GM19238 (cell line): ENCODE results near the gene ACSF3.
"Not testable (repeated sequence)": the region's sequence is repeated elsewhere in the genome, so short reads cannot be mapped to it uniquely, and the experiment has no call there.

Experiments used
- DNase-seq: peaks from one replicate; pipeline ENCODE4 v3.0.0; 2011; ENCODE audit warnings: low spot score; ENCODE audit not compliant: insufficient read length

ACSF3 gene

DNA sequence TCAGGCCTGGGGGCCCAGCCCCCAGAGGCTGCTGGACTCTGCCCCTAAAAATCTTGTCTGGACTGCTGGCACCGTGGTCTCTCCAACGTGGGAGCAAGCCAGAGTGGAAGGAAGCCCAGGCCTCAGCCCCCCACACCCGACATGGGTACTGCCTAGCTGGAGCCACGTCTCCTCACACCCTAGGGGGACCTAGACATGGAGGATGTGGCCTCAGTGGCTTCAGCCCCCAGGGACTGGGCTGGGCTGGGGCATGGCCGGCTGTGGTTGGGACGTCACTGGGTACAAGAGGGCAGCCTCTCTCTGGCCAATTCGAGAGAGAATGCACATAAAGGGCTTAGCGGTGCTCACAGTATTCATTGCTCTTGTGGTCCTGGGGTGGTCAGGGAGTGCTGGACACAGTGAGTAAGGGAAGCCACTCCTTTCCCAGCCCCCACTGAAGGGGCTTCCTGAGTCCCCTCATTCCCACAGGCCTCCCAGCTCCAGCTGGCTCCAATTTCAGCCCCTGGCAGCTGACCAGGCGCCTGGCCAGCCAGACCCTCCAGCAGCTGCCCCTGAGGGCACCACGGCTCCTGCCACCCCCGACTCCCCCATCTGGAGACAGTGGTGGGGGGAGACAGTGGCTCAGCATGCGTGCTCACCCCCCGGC lies 79.0 kb downstream of the ACSF3 start:
- no peak for DNase-seq

DNA sequence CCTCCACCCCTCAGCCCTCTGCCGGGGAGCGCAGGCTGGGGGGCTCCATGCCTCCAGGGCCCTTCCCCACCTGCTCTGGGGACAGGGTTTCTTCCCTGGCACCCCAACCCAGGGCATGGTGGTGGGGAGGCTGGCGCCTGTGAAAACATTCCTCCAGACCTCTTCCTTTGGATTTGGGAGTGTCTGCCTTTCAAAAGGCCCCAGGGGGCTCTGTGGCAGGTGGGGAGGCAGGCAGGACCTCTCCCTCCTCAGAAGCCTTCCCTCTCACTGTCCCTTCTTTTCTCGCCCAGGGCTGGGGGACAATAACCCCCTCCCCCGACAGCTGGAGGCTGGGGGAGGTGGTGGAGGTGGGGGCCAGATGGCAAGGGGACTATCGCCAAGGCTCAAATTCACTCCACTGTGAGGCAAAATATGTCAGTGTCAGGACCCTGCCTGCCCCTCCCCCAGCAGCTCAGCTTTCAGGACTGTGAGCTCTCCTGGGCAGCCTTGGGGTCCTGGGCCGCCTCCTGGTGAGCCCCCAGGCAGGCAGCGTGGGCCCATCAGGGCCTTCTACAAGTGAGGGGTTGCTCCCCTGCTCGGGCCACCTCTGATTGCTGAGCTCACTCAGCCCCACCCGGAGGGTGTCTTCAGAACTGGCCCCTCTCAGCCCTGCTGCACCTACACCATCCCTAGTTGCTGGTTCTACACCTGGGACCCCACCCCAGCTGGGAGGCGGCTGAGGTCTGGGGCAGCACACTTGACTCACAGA lies 79.7 kb downstream of the ACSF3 start:
- no peak for DNase-seq

DNA sequence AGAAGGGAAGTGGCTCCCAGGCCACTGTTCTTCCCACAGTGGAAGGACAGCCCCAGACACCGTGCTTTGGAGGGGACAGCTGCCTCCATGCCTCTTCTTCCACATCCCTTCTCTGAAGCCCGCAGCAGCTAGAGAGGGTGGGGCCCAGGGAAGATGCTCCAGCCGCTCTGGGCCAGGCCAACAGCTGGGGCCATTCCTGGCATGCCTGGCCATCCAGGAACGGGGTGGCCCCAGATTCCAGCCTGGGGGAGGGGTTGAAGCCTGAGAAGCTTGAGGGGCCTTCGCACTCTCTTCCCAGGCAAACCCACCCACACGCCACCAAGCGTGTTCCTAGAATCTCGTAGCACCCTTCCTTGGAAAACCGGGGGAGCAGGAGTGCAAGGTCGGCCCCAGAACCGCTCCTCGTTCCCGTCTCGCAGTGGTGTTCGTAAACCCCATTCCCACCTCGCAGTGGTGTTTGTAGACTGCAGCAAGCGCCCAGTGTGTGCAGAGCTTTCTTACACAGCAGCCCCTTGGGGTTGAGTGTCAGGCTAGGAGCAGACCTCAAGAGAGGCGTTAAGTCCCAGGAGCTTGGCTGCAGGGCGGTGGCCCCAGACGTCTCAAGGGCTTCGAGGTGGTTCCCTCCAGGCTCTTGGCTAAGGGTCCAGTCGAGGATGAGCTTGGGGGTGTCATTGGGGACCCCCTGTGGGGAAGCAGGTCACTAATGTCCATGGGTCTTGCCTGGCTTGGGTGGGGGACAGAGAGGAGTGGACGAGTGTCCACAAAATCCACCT lies 80.6 kb downstream of the ACSF3 start:
- no peak for DNase-seq

DNA sequence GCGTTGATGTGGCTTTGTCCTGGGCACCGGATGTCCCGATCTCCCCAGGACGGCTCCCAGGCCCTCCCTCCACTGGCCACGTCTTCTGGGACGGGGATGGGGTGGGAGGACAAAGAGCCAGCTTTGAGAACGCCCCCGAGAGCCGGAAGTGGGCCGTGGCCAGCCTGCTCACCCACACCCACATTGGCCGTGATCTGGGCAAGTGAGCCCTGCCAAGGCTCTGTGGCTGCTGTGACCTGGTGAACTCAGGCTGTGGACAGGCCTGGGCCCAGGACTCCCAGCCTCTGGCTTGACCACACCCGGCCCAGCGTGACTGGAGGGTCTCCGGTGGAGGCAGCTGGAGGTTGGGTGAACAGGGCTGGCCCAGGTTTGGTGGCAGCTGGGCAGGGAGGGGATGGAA lies 81.2 kb downstream of the ACSF3 start:
- DNase-seq, result no peak

DNA sequence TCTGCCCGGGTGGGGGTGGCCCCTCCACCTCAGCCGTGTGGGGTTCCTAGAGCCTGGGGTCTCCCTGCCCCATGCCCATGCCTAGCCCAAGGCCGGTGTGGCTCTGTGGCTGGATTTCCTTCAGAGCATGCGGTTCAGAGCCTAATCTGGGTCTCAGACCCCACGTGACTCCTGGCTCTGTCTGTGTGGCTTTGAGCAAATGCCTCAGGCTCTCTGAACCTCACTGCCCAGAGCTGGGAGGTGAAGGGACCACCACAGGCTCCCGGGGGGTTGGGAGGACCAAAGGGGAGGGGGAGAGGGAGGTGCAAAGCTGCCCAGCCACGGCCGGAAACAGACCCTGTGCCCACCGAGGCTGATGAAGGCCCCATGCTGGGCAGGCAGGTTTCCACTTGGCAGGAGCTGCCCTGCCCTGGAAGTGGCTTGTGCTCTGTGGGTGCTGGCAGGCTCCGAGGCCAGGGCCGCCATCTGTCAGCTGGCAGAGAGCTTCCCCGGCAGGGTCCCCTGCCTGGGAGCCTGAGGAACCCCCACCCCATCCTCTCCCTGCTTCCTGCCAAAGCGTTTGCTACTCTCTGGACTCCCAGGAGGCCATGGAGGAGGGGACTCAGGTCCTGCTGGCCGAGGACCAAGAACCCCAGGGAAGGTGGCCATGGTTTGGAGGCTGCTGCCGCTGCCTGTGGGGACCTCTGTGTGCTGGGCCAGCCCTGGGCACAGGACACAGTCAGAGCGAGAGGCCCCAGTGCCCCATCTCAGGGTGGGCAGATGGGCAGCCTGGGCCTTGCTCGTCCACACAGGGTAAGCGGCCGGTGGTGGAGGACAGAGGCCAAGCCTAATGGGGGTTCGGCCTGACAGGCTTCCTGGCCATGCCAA lies 81.9 kb downstream of the ACSF3 start:
- no peak for DNase-seq

DNA sequence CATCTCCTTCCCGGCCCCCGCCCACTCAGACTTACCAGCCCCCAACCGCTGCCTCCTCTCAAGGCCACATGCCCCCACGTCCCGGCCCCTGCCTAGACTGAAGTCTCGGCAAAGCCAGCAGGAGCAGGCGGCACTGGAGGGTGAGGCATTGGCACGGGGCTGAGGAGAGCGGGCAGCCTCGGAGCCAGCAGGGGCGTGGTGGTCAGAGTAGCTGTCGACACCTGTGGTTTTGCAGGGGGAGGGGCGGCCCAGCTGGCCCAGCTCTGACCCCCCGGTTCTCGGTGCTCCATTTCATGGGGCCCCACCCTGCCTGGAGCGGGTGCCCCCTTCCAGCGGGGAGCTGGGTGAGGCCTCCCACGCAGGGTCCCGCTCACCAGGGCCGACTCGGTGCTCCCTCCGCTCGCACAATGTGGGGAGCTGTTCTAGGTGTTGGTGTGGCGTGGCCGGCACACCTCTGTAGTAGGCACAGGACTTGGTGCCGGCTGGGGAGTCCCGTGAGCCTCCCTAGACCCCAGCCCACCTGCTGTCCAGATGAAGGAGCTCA lies 82.6 kb downstream of the ACSF3 start:
- no peak for DNase-seq

DNA sequence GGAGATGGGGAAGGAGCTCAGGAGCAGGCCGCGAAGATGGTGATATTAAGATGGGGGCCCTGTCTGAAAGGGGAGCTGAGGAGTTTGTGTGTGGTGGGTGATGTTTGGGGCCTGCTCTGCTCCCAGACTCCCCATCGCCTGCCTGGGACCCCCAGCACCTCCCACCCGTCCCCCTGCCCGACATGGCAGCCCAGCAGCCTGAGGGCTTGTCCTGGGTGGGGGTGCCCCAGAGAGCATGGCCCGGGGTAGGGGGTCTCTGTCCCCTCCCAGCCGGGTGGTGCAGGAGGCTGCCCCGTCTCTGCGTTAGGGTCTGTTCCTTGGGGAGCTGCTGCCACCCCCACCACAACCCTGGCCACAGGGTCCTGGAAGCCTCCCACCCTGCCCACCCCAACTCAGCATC lies 83.1 kb downstream of the ACSF3 start:
- no peak for DNase-seq

DNA sequence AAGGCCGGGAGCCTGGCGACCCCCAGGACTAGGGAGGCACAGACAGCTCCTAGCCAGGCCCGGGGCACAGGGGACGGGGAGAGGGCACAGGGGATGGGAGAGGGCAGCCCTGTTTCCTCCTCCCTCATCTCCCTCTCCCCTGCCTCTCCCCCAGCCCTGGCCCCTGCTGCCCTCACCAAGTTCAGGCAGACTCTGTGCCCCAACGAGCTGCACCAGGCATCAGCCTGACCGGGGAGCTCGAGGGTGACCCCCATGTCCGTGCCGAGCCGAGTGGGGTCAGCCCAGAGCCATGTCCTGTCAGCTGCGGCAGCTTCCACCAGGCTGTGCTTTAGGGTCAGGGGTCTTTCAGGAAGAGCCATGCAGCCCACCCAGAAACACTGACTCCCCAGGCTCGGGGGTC lies 83.8 kb downstream of the ACSF3 start:
- DNase-seq, result no peak

DNA sequence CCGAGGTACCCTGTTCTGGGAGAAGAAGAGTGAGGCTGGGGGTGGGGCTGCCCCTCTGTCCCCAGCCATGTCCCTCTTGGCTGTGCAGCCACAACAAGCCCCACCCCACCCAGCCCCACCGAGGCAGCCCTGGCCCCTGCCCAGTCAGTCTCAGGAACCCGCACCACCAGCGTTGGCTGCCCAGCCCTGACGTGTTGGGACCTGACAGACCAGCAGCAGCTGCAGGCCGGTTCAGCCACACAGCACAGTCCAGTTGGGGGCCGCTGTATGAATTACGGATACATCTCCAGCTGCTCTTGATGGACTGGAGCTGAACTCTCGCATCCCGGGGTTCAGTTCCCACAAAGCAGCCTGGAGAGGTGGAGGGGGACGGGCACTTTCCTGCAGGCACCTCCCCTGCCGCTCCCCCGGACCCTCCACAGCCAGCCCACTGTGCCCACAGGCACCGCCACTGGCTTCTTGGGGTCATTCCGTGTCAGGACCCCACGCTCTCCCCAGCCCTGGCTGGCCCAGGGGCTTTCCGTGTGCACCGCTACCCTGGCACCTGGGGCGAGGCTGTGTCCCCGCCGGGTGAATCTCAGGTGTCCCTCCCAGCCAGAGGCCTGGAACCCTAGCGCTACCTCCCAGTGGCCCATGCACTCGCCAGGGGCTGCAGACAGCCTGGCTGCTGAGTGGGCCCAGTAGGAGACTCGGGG lies 84.9 kb downstream of the ACSF3 start:
- no peak for DNase-seq

DNA sequence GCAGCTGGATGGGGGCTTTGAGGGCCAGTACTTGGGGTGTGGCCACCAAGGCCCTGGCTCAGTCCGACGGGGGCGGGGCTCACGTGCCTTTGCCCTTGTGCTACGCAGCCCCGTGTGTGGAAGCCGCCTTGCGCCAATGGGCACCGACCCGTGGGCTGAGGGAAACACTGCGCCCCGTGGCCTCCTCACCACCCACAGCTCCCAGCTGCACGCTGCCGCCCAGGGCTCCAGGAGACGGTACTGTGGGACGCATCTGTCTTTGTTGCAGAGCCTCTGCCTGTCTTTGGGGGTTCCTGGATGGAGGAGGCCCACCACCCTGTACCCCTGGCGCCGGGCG lies 85.5 kb downstream of the ACSF3 start:
- DNase-seq, result no peak

DNA sequence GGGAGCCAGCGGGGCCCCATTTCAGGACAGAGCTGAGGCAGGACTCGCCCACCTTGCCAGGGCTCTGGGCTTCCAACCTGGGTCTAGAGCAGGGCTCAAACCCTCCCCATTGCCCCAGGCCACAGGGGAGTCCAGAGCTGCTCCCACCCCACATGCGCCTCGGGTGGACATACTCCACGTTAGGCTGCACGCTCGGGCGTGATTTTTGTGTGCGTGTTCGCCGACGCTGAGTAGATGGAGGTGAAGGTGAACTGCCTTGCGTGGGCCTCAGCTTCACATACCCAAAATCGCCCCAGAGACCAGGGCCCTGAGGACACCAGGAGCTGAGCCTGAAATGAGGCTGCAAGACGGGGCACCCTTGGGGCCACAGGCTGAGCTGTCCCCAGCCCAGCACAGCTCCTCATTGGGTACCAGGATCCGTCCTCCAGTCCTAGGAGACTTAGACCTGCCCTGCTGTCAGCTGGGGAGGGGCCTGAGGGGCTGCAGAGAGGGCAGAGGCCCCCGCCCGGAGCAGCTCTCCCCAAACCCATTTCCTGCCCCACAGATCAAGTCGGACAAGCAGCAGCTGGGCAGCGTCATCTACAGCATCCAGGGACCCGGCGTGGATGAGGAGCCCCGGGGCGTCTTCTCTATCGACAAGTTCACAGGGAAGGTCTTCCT lies 86.1 kb downstream of the ACSF3 start:
- no peak for DNase-seq

DNA sequence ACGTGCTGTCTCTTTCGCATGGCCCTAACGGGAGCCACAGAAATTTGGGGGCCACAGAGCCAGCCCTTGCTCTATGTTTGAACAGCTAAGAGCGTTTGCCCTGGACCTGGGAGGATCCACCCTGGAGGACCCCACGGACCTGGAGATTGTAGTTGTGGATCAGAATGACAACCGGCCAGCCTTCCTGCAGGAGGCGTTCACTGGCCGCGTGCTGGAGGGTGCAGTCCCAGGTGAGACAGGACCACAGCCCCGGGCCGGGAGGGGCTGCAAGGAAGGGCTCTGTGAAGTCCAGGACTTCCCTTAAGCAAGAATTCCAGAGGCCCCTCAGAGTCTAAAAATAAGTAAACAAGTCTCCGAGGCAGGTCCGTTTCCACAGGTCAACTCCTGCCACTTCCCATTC lies 89.8 kb downstream of the ACSF3 start:
- no peak for DNase-seq

DNA sequence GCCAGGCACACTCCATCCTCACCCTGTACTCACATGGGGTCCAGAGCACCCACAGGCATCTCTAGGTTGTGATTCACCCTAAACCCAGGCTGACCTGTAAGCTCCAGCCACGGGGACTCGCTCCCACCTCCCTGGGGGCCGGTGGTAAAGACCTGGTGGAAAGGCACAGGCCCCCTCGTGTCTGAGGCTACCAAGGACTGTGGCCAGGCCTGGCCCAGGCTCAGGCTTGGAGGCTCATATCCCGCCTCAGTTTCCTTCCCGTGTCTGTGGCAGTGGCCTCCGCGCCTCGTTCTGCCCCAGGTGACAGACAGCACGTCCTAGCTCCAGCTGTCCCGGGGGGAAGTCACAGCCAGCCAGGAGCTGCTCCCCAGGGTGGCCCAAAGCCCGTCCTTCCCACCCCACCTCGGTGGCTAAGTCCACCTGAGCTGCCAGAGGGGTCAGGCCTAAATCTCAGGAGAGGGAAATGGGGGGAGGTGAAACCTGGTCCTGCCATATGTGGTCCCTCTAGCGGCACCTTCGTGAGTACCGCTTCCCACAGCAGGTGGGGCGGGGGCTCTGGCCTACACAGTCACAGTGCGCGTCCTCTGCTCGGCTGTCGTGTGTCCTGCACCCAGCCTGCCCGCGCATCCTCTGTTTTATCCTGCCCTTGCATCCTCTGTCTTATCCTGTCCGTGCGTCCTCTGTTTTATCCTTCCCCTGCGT lies 90.5 kb downstream of the ACSF3 start:
- DNase-seq, result no peak

DNA sequence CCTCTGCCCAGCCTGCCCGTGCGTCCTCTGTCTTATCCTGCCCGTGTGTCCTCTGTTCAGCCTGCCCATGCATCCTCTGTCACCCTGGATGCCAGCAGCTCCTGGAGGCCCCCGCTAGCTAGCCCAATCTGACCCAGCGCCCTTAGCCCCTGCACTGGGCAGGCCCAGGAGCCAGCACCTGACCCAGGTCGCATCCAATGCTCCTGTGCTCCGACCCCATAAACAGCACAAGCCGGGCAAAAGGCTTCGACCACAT lies 91.0 kb downstream of the ACSF3 start:
- DNase-seq, result no peak

DNA sequence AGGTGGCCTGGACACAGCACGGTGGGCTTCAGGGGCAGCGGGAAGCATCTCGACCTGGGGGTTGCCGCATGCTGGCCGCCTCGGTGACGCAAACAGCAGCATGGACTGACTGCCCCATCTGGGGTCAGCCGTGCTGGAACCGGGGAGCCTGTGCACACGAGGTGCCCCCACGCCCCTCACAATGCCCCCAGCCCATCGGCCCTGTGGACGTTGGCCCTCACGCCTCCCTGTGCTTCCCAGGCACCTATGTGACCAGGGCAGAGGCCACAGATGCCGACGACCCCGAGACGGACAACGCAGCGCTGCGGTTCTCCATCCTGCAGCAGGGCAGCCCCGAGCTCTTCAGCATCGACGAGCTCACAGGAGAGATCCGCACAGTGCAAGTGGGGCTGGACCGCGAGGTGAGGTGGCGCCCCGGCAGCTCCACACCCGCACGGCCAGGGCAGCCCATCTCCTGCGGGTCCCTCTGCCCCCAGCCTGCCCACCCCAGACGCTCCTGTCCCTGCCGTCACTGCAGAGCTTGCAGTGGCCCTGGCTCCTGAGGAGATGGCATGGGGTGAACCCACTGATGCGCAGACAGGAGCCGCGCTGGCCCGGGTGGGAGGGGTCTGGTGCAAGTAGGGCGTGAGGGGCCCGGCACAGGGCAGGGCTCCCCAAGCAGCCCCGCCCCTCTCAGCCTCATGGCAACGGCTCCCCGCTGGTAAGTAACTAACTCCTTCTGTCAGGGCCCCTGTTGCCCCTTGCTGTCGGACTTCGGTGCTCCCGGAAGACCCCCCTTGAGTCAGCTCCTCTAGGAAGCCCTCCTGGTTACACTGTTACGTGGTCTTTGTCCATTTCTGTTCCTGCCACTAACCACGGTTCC lies 91.5 kb downstream of the ACSF3 start:
- DNase-seq, result no peak

DNA sequence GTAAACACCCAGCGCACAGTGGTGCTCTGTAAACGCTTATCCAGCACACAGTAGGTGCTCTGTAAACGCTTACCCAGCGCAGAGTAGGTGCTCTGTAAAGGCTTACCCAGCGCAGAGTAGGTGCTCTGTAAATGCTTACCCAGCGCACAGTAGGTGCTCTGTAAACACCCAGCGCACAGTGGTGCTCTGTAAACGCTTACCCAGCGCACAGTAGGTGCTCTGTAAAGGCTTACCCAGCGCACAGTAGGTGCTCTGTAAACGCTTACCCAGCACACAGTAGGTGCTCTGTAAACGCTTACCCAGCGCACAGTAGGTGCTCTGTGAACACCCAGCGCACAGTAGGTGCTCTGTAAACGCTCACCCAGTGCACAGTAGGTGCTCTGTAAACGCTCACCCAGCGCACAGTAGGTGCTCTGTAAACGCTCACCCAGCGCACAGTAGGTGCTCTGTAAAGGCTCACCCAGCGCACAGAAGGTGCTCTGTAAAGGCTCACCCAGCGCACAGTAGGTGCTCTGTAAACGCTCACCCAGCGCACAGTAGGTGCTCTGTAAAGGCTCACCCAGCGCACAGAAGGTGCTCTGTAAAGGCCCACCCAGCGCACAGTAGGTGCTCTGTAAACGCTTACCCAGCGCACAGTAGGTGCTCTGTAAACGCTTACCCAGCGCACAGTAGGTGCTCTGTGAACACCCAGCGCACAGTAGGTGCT lies 92.4 kb downstream of the ACSF3 start:
- DNase-seq, result not testable (repeated sequence)

DNA sequence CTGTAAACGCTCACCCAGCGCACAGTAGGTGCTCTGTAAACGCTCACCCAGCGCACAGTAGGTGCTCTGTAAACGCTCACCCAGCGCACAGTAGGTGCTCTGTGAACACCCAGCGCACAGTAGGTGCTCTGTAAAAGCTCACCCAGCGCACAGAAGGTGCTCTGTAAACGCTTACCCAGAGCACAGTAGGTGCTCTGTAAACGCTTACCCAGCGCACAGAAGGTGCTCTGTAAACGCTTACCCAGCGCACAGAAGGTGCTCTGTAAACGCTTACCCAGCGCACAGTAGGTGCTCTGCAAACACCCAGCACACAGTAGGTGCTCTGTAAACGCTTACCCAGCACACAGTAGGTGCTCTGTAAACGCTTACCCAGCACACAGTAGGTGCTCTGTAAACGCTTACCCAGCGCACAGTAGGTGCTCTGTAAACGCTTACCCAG lies 93.0 kb downstream of the ACSF3 start:
- DNase-seq, result not testable (repeated sequence)

DNA sequence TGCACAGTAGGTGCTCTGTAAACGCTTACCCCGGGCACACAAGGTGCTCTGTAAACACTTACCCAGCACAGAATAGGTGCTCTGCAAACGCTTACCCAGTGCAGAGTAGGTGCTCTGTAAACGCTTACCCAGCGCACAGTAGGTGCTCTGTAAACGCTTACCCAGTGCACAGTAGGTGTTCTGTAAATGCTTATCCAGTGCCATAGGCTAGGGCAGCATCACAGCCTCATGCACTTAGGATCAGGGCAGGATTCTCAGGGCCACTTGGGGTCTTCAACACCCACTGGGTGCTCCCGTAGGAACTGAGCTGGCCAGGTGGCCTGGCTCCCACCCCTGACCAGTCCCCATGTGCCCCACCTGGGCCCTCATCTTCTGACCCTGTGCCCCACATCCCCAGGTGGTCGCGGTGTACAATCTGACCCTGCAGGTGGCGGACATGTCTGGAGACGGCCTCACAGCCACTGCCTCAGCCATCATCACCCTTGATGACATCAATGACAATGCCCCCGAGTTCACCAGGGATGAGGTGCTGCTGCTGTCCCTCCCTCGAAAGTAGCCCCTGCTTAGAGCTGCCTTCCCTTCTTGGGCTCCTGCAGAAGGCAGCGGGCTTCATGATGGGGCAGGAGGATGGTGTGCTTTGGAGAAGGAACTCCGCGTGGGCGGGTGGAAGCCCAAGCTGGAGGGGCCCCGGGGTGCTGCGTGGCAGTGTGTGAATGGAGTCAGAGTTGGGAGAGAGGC lies 93.5 kb downstream of the ACSF3 start:
- DNase-seq, result no peak
